HUES48 (cell line): Measurements from ENCODE around the gene ATAD3A.
"Not testable (repeated sequence)": the region's sequence is repeated elsewhere in the genome, so short reads cannot be mapped to it uniquely, and the experiment has no call there.

Experiments
- H3K27ac ChIP-seq: one replicate; pipeline ENCODE4 v1.7.0; 2013; ENCODE audit warnings: low read depth, low read length, inconsistent platforms
- H3K27me3 ChIP-seq: 2 replicates; pipeline ENCODE4 v1.6.1; 2013; ENCODE audit warnings: mild to moderate bottlenecking, low read length; ENCODE audit not compliant: control insufficient read depth, insufficient read depth
- H3K36me3 ChIP-seq: 2 replicates; pipeline ENCODE4 v1.6.1; 2013; ENCODE audit warnings: low read length; ENCODE audit not compliant: control insufficient read depth, insufficient read depth
- H3K4me1 ChIP-seq: 2 replicates; pipeline ENCODE4 v1.6.1; 2013; ENCODE audit warnings: mild to moderate bottlenecking, low read length; ENCODE audit not compliant: control insufficient read depth, insufficient read depth
- H3K4me3 ChIP-seq: 2 replicates; pipeline ENCODE4 v1.5.1; 2013; ENCODE audit warnings: mild to moderate bottlenecking, low read depth, low read length
- H3K9ac ChIP-seq: 2 replicates; pipeline ENCODE4 v1.6.1; 2013; ENCODE audit warnings: mild to moderate bottlenecking, low read depth, low read length, moderate library complexity
- H3K9me3 ChIP-seq: 2 replicates; pipeline ENCODE4 v1.6.1; 2013; ENCODE audit warnings: low read length; ENCODE audit not compliant: control insufficient read depth, insufficient read depth

The ATAD3A gene

GRCh38 chr1:1551524-1552262, 39.7 kb downstream of the ATAD3A start:
- Histone ChIP-seq H3K4me1 (no peaks in the 10 kb centered on the region), H3K9ac (no peak overlapping the region), H3K27me3 (no peaks in the 10 kb centered on the region), H3K36me3 (peaks cover 12% of the 10 kb centered on the region), H3K4me3 (no peak overlapping the region), H3K9me3 (no peaks in the 10 kb centered on the region), H3K27ac (no peak overlapping the region)

GRCh38 chr1:1552263-1552639, 40.3 kb downstream of the ATAD3A start:
- H3K27me3 ChIP-seq, result no peaks in the 10 kb centered on the region
- no peaks in the 10 kb centered on the region for H3K9me3 ChIP-seq
- no peak overlapping the region for H3K4me3 ChIP-seq
- peaks cover 11% of the 10 kb centered on the region for H3K36me3 ChIP-seq
- no peaks in the 10 kb centered on the region for H3K4me1 ChIP-seq
- H3K9ac ChIP-seq, result no peak overlapping the region
- no peak overlapping the region for H3K27ac ChIP-seq

- Histone ChIP-seq H3K27me3 (no peaks in the 10 kb centered on the region), H3K9ac (no peak overlapping the region), H3K36me3 (peaks cover 5% of the 10 kb centered on the region; the same call in 1 of the 2 replicates), H3K27ac (no peak overlapping the region), H3K4me3 (no peak overlapping the region), H3K9me3 (no peaks in the 10 kb centered on the region), H3K4me1 (no peaks in the 10 kb centered on the region)
Observed at GRCh38 chr1:1553821-1554494, 42.0 kb downstream of the ATAD3A start.

GRCh38 chr1:1554550-1554925, 42.6 kb downstream of the ATAD3A start:
- Histone ChIP-seq H3K4me3 (no peak overlapping the region), H3K36me3 (peaks cover 5% of the 10 kb centered on the region; the same call in 1 of the 2 replicates), H3K4me1 (no peaks in the 10 kb centered on the region), H3K27me3 (no peaks in the 10 kb centered on the region), H3K27ac (no peak overlapping the region), H3K9ac (no peak overlapping the region), H3K9me3 (no peaks in the 10 kb centered on the region)

- H3K27ac ChIP-seq, result no peak overlapping the region
- H3K9ac ChIP-seq, result no peak overlapping the region
- H3K36me3 ChIP-seq, result peaks cover 5% of the 10 kb centered on the region
Observed at GRCh38 chr1:1554926-1555915, 43.3 kb downstream of the ATAD3A start.

GRCh38 chr1:1556505-1556904, 44.5 kb downstream of the ATAD3A start:
- no peak overlapping the region for H3K9ac ChIP-seq
- H3K27me3 ChIP-seq, result no peaks in the 10 kb centered on the region

More at GRCh38 chr1:1554926-1555915, 43.3 kb downstream of the ATAD3A start:
- H3K4me1 ChIP-seq, result no peaks in the 10 kb centered on the region
- no peaks in the 10 kb centered on the region for H3K27me3 ChIP-seq
- H3K4me3 ChIP-seq, result no peak overlapping the region
- no peaks in the 10 kb centered on the region for H3K9me3 ChIP-seq

GRCh38 chr1:1556961-1557360, 45.0 kb downstream of the ATAD3A start:
- not testable (repeated sequence) for H3K27me3 ChIP-seq, H3K9me3 ChIP-seq, H3K4me3 ChIP-seq, H3K4me1 ChIP-seq, H3K27ac ChIP-seq, H3K9ac ChIP-seq
- peaks cover 18% of the 10 kb centered on the region for H3K36me3 ChIP-seq

More at GRCh38 chr1:1556505-1556904, 44.5 kb downstream of the ATAD3A start:
- Histone ChIP-seq H3K27ac (no peak overlapping the region), H3K4me3 (no peak overlapping the region), H3K36me3 (peaks cover 13% of the 10 kb centered on the region), H3K9me3 (no peaks in the 10 kb centered on the region), H3K4me1 (no peaks in the 10 kb centered on the region)

GRCh38 chr1:1557688-1558087, 45.7 kb downstream of the ATAD3A start:
- H3K27ac ChIP-seq, H3K9me3 ChIP-seq, H3K4me1 ChIP-seq, H3K4me3 ChIP-seq, H3K9ac ChIP-seq, H3K27me3 ChIP-seq: not testable (repeated sequence)
- peaks cover 25% of the 10 kb centered on the region for H3K36me3 ChIP-seq

- Histone ChIP-seq H3K27ac (no peak overlapping the region), H3K27me3 (no peaks in the 10 kb centered on the region)
Observed at GRCh38 chr1:1558591-1558990, 46.6 kb downstream of the ATAD3A start.

GRCh38 chr1:1559066-1559465, 47.1 kb downstream of the ATAD3A start:
- Histone ChIP-seq H3K27me3 (no peaks in the 10 kb centered on the region), H3K27ac (no peak overlapping the region), H3K4me1 (no peaks in the 10 kb centered on the region), H3K4me3 (no peak overlapping the region), H3K9me3 (no peaks in the 10 kb centered on the region), H3K9ac (no peak overlapping the region), H3K36me3 (peaks cover 38% of the 10 kb centered on the region)

More at GRCh38 chr1:1558591-1558990, 46.6 kb downstream of the ATAD3A start:
- no peak overlapping the region for H3K4me3 ChIP-seq
- peaks cover 33% of the 10 kb centered on the region for H3K36me3 ChIP-seq
- no peaks in the 10 kb centered on the region for H3K9me3 ChIP-seq
- H3K9ac ChIP-seq, result no peak overlapping the region
- no peaks in the 10 kb centered on the region for H3K4me1 ChIP-seq
